HEK293 (cell line): Measurements from ENCODE around the gene PPHLN1.
A peak's percentile ranks its signal among the peaks of the same experiment; 100 is the strongest.

Experiments
- CTCF ChIA-PET: fragments of 350-600 bp; formaldehyde crosslinking; extraction: SDS; loops from one replicate; lab custom pipeline; 2021; ENCODE audit warnings: antibody characterized with exemption; lab: Yijun Ruan, JAX
- POLR2A ChIA-PET: fragments of 300-600 bp; formaldehyde crosslinking; extraction: SDS; loops from one replicate; lab custom pipeline; 2020; ENCODE audit warnings: antibody characterized with exemption, inconsistent platforms; lab: Yijun Ruan, JAX
- H3K27ac ChIP-seq: fragments of 200-500 bp; sonication (Bioruptor generic); 2 replicates; pipeline ENCODE4 v1.5.1; 2014; ENCODE audit warnings: low read depth, low read length, control low read depth, inconsistent platforms; ENCODE audit errors: extremely low read depth
- H3K36me3 ChIP-seq, 2 experiments: fragments of 200-500 bp in 1 of 2; sonication (Bioruptor generic) in 1 of 2; 1 replicate in 1 of 2; 2 replicates in 1 of 2; pipeline ENCODE4 v1.5.1; 2014 to 2017; ENCODE audit warnings: inconsistent platforms in 2 of 2, low read length in 2 of 2; ENCODE audit not compliant: control insufficient read depth in 2 of 2, insufficient read depth in 1 of 2
- H3K4me1 ChIP-seq: fragments of 200-500 bp; sonication (Bioruptor generic); 2 replicates; pipeline ENCODE4 v1.5.1; 2014; ENCODE audit warnings: mild to moderate bottlenecking, low read length, inconsistent platforms; ENCODE audit not compliant: control insufficient read depth, insufficient read depth
- H3K4me3 ChIP-seq: 2 replicates; pipeline ENCODE4 v1.5.1; 2011; ENCODE audit warnings: low read depth, mild to moderate bottlenecking, control low read depth, low read length, moderate library complexity
- H3K9me3 ChIP-seq: fragments of 200-500 bp; sonication (Bioruptor generic); 2 replicates; pipeline ENCODE4 v1.5.1; 2014; ENCODE audit warnings: low read depth, low read length, inconsistent platforms; ENCODE audit not compliant: control insufficient read depth, insufficient read depth
- FEZF1 ChIP-seq: fragments of 450-650 bp; formaldehyde crosslinking; IDR thresholded peaks from 2 replicates; pipeline ENCODE4 v1.5.1; 2016; ENCODE audit warnings: missing biosample characterization, missing genetic modification characterization
- GLI2 ChIP-seq: fragments of 450-650 bp; formaldehyde crosslinking; IDR thresholded peaks from 2 replicates; pipeline ENCODE4; 2017; ENCODE audit warnings: missing biosample characterization, missing genetic modification characterization, low read depth, borderline replicate concordance
- HOXD13 ChIP-seq: sonication (generic); formaldehyde crosslinking; IDR thresholded peaks from 2 replicates; pipeline ENCODE4 v1.8.0; 2022; ENCODE audit warnings: missing genetic modification reagents, borderline replicate concordance
- MZF1 ChIP-seq: fragments of 450-650 bp; formaldehyde crosslinking; IDR thresholded peaks from 2 replicates; pipeline ENCODE4 v1.5.1; 2017; ENCODE audit warnings: missing biosample characterization, missing genetic modification characterization, borderline replicate concordance
- SCRT1 ChIP-seq: fragments of 450-650 bp; formaldehyde crosslinking; IDR thresholded peaks from 2 replicates; pipeline ENCODE4 v1.5.1; 2016; ENCODE audit warnings: missing biosample characterization, missing genetic modification characterization, borderline replicate concordance
- ZBTB48 ChIP-seq: fragments of 450-650 bp; formaldehyde crosslinking; IDR thresholded peaks from 2 replicates; pipeline ENCODE4 v1.5.1; 2016; ENCODE audit warnings: missing biosample characterization, missing genetic modification characterization
- ZEB2 ChIP-seq: fragments of 450-650 bp; formaldehyde crosslinking; IDR thresholded peaks from 2 replicates; pipeline ENCODE4 v1.5.1; 2016; ENCODE audit warnings: missing biosample characterization, missing genetic modification characterization
- ZFP69B ChIP-seq: fragments of 450-650 bp; formaldehyde crosslinking; IDR thresholded peaks from 2 replicates; pipeline ENCODE4 v1.5.1; 2016; ENCODE audit warnings: missing biosample characterization, missing genetic modification characterization
- ZNF121 ChIP-seq: fragments of 450-650 bp; formaldehyde crosslinking; IDR thresholded peaks from 2 replicates; pipeline ENCODE4 v1.5.1; 2016; ENCODE audit warnings: missing biosample characterization, missing genetic modification characterization
- ZNF138 ChIP-seq: fragments of 450-650 bp; formaldehyde crosslinking; IDR thresholded peaks from 2 replicates; pipeline ENCODE4 v1.5.1; 2016; ENCODE audit warnings: missing biosample characterization, missing genetic modification characterization, borderline replicate concordance
- ZNF2 ChIP-seq: fragments of 450-650 bp; formaldehyde crosslinking; IDR thresholded peaks from 2 replicates; pipeline ENCODE4 v1.5.1; 2016; ENCODE audit warnings: missing biosample characterization, missing genetic modification characterization
- ZNF202 ChIP-seq: fragments of 450-650 bp; formaldehyde crosslinking; IDR thresholded peaks from 2 replicates; pipeline ENCODE4 v1.5.1; 2016; ENCODE audit warnings: missing biosample characterization, missing genetic modification characterization, borderline replicate concordance
- ZNF214 ChIP-seq: fragments of 450-650 bp; formaldehyde crosslinking; IDR thresholded peaks from 2 replicates; pipeline ENCODE4 v1.5.1; 2017; ENCODE audit warnings: missing biosample characterization, mild to moderate bottlenecking, missing genetic modification characterization, borderline replicate concordance
- ZNF24 ChIP-seq: fragments of 450-650 bp; formaldehyde crosslinking; IDR thresholded peaks from 2 replicates; pipeline ENCODE4 v1.5.1; 2016; ENCODE audit warnings: missing biosample characterization, missing genetic modification characterization
- ZNF350 ChIP-seq: fragments of 450-650 bp; formaldehyde crosslinking; IDR thresholded peaks from 2 replicates; pipeline ENCODE4 v1.5.0; 2017; ENCODE audit warnings: missing biosample characterization, mild to moderate bottlenecking, missing genetic modification characterization
- ZNF416 ChIP-seq: fragments of 450-650 bp; formaldehyde crosslinking; IDR thresholded peaks from 2 replicates; pipeline ENCODE4 v1.5.1; 2016; ENCODE audit warnings: missing biosample characterization, missing genetic modification characterization
- ZNF426 ChIP-seq: fragments of 450-650 bp; formaldehyde crosslinking; IDR thresholded peaks from 2 replicates; pipeline ENCODE4 v1.5.1; 2017; ENCODE audit warnings: missing biosample characterization, missing genetic modification characterization, mild to moderate bottlenecking, inconsistent platforms, moderate library complexity
- ZNF510 ChIP-seq: fragments of 450-650 bp; formaldehyde crosslinking; IDR thresholded peaks from 2 replicates; pipeline ENCODE4 v1.5.1; 2018; ENCODE audit warnings: mild to moderate bottlenecking, missing genetic modification characterization, missing biosample characterization; ENCODE audit not compliant: insufficient replicate concordance
- ZNF629 ChIP-seq: fragments of 450-650 bp; formaldehyde crosslinking; IDR thresholded peaks from 2 replicates; pipeline ENCODE4 v1.5.1; 2017; ENCODE audit warnings: missing biosample characterization, missing genetic modification characterization
- ZNF660 ChIP-seq: fragments of 450-650 bp; IDR thresholded peaks from 2 replicates; pipeline ENCODE4 v1.5.1; 2018; ENCODE audit warnings: missing biosample characterization, mild to moderate bottlenecking, missing genetic modification characterization
- ZNF664 ChIP-seq: fragments of 450-650 bp; formaldehyde crosslinking; IDR thresholded peaks from 2 replicates; pipeline ENCODE4 v1.5.1; 2016; ENCODE audit warnings: missing biosample characterization, missing genetic modification characterization
- ZNF677 ChIP-seq: fragments of 450-650 bp; IDR thresholded peaks from 2 replicates; pipeline ENCODE4 v1.5.0; 2018; ENCODE audit warnings: missing biosample characterization, mild to moderate bottlenecking, missing genetic modification characterization, moderate library complexity
- ZNF792 ChIP-seq: fragments of 450-650 bp; formaldehyde crosslinking; IDR thresholded peaks from 2 replicates; pipeline ENCODE4 v1.5.1; 2016; ENCODE audit warnings: missing biosample characterization, missing genetic modification characterization
- ZNF830 ChIP-seq: fragments of 450-650 bp; IDR thresholded peaks from 2 replicates; pipeline ENCODE4 v1.5.0; 2018; ENCODE audit warnings: missing biosample characterization, missing genetic modification characterization, low read depth, mild to moderate bottlenecking, moderate library complexity
- ZSCAN16 ChIP-seq: fragments of 450-650 bp; formaldehyde crosslinking; IDR thresholded peaks from 2 replicates; pipeline ENCODE4 v1.5.1; 2016; ENCODE audit warnings: missing biosample characterization, missing genetic modification characterization
- ZSCAN30 ChIP-seq: fragments of 450-650 bp; IDR thresholded peaks from 2 replicates; pipeline ENCODE4 v1.5.1; 2018; ENCODE audit warnings: missing biosample characterization, mild to moderate bottlenecking, missing genetic modification characterization, moderate library complexity
- TF ChIP-seq, protein P1 (sequence below): fragments of 450-650 bp; formaldehyde crosslinking; IDR thresholded peaks from 2 replicates; pipeline ENCODE4 v1.5.1; 2016; ENCODE audit warnings: missing biosample characterization, missing genetic modification characterization
- TF ChIP-seq, protein P2 (sequence below): fragments of 450-650 bp; formaldehyde crosslinking; IDR thresholded peaks from 2 replicates; pipeline ENCODE4 v1.5.1; 2016; ENCODE audit warnings: missing biosample characterization, missing genetic modification characterization
- TF ChIP-seq, protein P3 (sequence below): fragments of 450-650 bp; IDR thresholded peaks from 2 replicates; pipeline ENCODE4 v1.5.1; 2018; ENCODE audit warnings: missing biosample characterization, mild to moderate bottlenecking, missing genetic modification characterization

PPHLN1 gene

DNA sequence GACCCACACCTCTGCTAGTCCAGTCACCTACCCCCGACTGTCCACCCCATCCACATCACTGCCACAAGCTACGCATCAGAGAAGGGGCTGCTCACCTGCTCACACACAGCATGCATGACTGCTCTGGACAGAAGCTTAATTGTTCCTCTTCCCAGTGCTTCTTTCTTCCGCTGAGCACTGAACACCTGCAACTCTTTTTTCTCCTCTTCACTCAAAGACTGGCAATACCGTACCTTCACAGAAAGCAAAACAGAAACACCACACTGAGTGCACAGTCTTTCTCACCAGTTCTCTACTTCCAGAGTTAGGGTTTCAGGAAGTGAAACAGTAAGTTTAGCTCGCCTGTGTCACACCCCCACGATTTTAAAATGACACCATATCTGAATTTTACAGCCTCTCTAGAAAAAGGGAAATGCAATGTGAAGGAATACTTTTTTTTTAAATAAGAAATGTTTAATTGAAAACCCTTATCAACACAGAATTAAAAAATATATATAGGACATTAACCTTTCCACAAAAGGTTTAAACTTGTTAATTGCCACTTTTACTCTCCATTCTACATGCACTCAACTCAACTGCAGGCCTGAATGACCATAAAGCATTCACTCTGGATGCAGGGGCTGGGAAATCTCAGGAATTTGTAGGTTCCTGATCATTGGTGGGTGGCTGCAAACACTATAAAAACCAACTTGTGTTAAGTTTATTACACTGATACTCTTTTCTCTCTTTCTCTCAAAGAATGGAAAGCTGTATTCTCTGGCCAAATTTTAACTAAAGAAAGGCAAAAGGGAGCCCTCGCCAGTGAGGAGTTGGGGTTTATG, 143.6 kb downstream of the PPHLN1 start:
- ChIA-PET POLR2A (no interaction called here), CTCF (interaction anchor here (0.5 to 1.7 kb wide), 4 partner anchors 9 to 852 kb away, joined by 3 to 8 read pairs (median 4); no protein-coding TSS in a partner anchor)
- Histone ChIP-seq H3K27ac (no peak overlapping the region), H3K9me3 (no peaks in the 10 kb centered on the region), H3K36me3 (peaks cover 6 to 44% of the 10 kb centered on the region in 2 experiments), H3K4me3 (no peak overlapping the region), H3K4me1 (peaks cover 9% of the 10 kb centered on the region)
- TF ChIP-seq FEZF1 (tag by site-specific recombination) = no peak
- no peak for TF ChIP-seq ZNF416 (tag by site-specific recombination)
- no peak for TF ChIP-seq ZNF214 (tag by site-specific recombination)

DNA sequence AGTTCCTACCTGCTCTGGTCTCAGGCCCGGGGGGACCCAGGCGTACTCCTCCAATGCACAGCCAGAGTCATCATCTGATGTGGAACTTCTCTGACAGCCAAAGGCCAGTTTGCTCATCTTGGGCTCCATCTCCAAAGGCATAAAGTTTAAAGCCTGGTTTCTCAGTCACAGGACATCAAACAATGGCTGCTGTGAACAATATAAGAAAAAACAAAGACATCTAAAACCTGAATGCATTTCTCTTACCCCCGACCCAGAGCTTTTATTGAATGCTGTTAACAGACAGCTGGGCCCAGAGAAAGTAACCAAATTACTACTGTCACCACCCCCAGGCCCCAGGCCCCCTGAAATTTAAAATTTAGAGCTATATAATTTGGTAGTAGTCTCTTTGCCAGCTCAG, 146.4 kb downstream of the PPHLN1 start:
- ChIA-PET POLR2A (no interaction called here), CTCF (no interaction called here)
- no peak overlapping the region for H3K4me3 ChIP-seq

DNA sequence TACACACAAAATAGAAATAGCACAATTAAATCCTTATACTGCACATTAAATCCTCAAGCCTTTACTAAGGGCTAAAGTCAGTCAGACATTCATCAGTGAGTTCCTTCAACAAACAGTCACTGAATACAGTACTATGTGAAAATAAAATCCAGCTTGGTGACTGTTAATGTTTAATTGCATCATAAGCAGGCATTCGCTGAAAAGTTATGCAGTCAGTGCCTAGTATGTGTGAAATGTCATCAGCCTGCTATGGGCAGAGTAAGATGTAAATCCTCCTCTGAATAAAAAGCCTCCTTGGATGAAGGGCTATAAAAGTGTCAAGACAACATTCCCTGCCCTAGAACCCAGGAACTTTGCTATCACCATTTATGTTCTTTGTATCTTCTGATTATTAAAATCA, 147.2 kb downstream of the PPHLN1 start:
- CTCF ChIA-PET = no interaction called here
- H3K4me3 ChIP-seq = no peak overlapping the region
- POLR2A ChIA-PET = no interaction called here
- no peaks in the 10 kb centered on the region for H3K9me3 ChIP-seq
- peaks cover 0 to 22% of the 10 kb centered on the region in 2 experiments; a peak in 2 of 3 replicates for H3K36me3 ChIP-seq
- H3K27ac ChIP-seq = no peak overlapping the region
- peaks cover 12% of the 10 kb centered on the region for H3K4me1 ChIP-seq
- TF ChIP-seq, protein P1, sequence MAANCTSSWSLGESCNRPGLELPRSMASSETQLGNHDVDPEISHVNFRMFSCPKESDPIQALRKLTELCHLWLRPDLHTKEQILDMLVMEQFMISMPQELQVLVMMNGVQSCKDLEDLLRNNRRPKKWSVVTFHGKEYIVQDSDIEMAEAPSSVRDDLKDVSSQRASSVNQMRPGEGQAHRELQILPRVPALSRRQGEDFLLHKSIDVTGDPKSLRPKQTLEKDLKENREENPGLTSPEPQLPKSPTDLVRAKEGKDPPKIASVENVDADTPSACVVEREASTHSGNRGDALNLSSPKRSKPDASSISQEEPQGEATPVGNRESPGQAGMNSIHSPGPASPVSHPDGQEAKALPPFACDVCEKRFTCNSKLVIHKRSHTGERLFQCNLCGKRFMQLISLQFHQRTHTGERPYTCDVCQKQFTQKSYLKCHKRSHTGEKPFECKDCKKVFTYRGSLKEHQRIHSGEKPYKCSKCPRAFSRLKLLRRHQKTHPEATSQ = no peak
- no peak for TF ChIP-seq ZNF660 (tag by site-specific recombination)
- TF ChIP-seq ZSCAN30 (tag by site-specific recombination) = peak; percentile 35; the same call in 1 of the 2 replicates
- no peak for TF ChIP-seq HOXD13 (CRISPR knock-in tag)
- TF ChIP-seq ZNF830 = no peak
- TF ChIP-seq ZNF350 (tag by site-specific recombination) = no peak
- TF ChIP-seq SCRT1 (tag by site-specific recombination) = no peak
- TF ChIP-seq ZNF629 (tag by site-specific recombination) = peak; percentile 50
- 0 out of 2 replicates have a peak, but pooled peaks have one; percentile 26 for TF ChIP-seq ZEB2 (tag by site-specific recombination)
- no peak for TF ChIP-seq ZNF202 (tag by site-specific recombination)
- no peak for TF ChIP-seq ZNF138
- TF ChIP-seq GLI2 (tag by site-specific recombination) = no peak
- TF ChIP-seq, protein P2, sequence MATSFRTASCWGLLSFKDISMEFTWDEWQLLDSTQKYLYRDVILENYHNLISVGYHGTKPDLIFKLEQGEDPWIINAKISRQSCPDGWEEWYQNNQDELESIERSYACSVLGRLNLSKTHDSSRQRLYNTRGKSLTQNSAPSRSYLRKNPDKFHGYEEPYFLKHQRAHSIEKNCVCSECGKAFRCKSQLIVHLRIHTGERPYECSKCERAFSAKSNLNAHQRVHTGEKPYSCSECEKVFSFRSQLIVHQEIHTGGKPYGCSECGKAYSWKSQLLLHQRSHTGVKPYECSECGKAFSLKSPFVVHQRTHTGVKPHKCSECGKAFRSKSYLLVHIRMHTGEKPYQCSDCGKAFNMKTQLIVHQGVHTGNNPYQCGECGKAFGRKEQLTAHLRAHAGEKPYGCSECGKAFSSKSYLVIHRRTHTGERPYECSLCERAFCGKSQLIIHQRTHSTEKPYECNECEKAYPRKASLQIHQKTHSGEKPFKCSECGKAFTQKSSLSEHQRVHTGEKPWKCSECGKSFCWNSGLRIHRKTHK (tag by site-specific recombination) = no peak
- TF ChIP-seq ZNF792 = no peak
- TF ChIP-seq ZNF24 (tag by site-specific recombination) = no peak
- 0 out of 2 replicates have a peak, but pooled peaks have one; percentile 25 for TF ChIP-seq ZNF2 (tag by site-specific recombination)
- TF ChIP-seq ZSCAN16 (tag by site-specific recombination) = no peak
- peak; percentile 39; the same call in 1 of the 2 replicates for TF ChIP-seq ZFP69B (tag by site-specific recombination)
- TF ChIP-seq ZNF664 (tag by site-specific recombination) = peak; percentile 43
- TF ChIP-seq, protein P3, sequence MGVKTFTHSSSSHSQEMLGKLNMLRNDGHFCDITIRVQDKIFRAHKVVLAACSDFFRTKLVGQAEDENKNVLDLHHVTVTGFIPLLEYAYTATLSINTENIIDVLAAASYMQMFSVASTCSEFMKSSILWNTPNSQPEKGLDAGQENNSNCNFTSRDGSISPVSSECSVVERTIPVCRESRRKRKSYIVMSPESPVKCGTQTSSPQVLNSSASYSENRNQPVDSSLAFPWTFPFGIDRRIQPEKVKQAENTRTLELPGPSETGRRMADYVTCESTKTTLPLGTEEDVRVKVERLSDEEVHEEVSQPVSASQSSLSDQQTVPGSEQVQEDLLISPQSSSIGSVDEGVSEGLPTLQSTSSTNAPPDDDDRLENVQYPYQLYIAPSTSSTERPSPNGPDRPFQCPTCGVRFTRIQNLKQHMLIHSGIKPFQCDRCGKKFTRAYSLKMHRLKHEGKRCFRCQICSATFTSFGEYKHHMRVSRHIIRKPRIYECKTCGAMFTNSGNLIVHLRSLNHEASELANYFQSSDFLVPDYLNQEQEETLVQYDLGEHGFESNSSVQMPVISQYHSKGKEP = no peak
- TF ChIP-seq MZF1 (tag by site-specific recombination) = no peak

More for the DNA sequence above, 146.4 kb downstream of the PPHLN1 start:
- H3K36me3 ChIP-seq = peaks cover 0 to 22% of the 10 kb centered on the region in 2 experiments; a peak in 2 of 3 replicates
- TF ChIP-seq ZBTB48 (tag by site-specific recombination) (no peak), ZNF677 (tag by site-specific recombination) (no peak), ZNF510 (no peak), ZNF138 (no peak), ZNF426 (tag by site-specific recombination) (no peak), ZNF121 (tag by site-specific recombination) (no peak)
- no peak overlapping the region for H3K27ac ChIP-seq
- H3K4me1 ChIP-seq = peaks cover 12% of the 10 kb centered on the region
- H3K9me3 ChIP-seq = no peaks in the 10 kb centered on the region
